HUDEP-2 (cell line): ENCODE results near the gene PDE6B.
"Not testable (repeated sequence)": the region's sequence is repeated elsewhere in the genome, so short reads cannot be mapped to it uniquely, and the experiment has no call there.

Source experiments
- DNase-seq, 76 experiments: peaks; one replicate each; lab custom pipeline; 2025; ENCODE audit not compliant: unreplicated experiment in 76 of 76; lab: John Stamatoyannopoulos, UW

Gene PDE6B

GRCh38 chr4:680928-681645, 55.7 kb downstream of the PDE6B start:
- DNase-seq: peak in 59 of 76 experiments; percentile 1 to 71 (median 37)

DNA sequence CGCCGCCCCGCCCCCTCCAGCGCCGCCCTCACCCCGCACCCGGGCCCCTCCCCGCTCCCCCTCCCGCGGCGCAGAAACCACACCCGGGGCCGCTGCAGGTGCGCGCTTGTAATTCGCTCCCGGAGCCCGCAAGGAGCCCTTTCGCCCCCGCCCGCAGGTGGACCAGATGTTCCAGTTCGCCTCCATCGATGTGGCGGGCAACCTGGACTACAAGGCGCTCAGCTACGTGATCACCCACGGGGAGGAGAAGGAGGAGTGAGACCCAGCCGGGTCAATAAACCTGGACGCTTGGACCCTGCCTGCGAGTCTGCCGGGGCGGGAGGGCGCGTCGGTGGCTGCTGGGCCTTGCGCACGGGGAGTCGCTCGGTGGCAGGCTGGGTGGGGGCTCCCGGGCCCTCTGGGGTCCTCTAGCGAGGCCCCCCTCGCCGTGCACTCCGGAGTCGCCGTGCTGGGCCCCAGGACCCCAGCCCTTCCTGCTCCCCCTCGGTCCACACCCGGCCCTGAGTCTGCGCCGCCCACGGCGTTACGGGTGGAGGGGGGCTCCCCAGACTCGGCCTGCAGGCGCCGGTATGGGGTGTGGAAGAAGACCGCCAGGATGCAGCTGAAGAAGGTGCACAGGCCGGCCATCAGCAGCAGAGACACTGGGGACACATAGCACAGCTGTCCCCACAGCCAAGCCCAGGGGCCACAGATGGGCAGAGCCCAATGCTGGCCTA, 56.5 kb downstream of the PDE6B start:
- no peak for DNase-seq

DNA sequence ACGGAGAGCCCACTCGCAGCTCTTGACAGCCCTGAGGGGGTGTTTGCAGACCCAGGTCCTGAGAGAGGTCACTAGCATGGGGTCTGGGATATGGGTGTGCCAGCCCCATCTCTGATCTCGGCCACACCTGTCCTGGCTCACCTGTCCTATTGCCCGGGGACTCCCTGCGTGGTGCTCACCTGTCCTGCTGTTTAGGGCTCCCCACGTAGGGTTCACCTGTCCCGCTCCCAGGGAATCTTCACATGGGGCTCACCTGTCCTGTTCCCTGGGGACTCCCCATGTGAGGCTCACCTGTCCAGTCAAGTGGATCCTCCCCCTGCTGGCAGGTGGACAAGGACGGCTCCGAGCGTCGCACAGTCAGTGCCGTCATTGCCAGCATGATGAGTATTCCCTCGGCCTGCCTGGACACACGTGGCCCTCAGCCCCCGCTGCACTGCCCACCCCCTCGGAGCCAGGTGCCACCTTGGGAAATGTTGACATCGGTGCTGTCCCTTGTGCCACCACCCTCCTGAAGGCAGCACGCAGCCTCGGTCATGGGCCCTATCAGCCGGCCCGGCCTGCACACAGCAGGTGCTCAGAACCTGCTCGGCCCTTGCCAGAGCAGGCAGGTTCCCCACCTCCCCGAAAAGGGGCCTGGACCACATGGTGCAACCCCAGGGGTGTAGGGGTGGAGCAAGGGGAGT, 57.3 kb downstream of the PDE6B start:
- DNase-seq: no peak

DNA sequence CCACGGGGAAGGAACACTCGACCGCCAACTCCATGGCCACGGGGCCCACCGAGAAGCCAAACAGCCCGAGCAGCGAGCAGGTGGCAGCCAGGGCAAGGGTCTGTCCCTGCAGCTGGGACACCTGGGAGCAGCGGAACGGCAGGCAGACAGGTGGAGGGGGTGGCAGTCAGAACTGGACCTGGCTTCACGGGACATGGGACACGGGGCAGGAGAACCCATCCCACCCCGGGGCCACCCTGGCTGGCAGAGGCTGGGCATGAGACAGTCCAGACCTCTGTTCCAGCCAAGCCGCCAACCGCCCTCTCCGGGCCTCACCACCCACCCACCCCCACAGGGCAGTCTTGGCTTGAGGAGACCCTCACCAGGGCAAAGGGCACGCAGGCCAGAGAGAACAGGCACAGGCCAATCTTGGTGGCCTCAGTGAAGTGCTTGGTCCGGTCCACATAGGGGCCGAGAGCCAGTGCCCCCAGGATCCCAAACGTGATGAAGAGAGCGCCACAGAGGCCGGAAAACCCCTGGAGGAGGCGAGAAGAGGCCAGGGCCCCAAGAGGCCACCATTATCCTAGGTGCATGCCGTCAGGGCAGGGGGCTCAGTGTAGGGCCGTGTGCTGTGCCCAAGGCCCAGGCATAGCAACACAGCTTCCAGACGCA, 58.0 kb downstream of the PDE6B start:
- no peak for DNase-seq

DNA sequence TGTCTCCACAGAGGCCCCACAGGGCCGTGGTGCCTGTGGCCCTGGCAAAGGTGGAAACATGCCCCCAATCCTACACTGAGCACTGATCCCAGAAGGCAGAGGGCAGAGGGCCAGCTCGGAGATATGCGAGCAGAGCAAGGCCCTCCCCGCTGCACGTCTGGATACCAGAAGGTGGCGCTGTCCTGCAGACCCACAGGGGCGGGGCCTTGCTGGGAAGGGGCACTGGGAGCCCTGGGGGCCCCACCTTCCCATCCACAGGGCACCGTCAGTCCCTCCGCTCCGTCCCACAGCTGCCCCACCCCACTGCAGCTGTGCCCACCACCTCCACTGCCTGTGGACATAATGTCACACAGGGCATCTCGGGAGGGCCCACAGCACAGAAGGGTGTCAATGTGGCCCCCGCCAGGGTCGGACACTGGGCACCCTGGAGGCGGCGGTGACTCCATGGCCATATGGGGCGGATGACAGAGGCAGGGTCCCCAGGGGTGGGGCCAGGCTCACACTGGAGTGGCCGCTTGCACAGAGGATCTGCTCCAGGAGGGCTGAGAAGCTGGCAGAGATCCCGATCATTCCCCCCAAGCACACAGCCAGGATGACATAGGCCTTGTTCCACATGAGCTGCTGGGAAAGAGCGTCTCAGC, 58.7 kb downstream of the PDE6B start:
- DNase-seq: peak in 65 of 76 experiments; percentile 6 to 76 (median 48)

DNA sequence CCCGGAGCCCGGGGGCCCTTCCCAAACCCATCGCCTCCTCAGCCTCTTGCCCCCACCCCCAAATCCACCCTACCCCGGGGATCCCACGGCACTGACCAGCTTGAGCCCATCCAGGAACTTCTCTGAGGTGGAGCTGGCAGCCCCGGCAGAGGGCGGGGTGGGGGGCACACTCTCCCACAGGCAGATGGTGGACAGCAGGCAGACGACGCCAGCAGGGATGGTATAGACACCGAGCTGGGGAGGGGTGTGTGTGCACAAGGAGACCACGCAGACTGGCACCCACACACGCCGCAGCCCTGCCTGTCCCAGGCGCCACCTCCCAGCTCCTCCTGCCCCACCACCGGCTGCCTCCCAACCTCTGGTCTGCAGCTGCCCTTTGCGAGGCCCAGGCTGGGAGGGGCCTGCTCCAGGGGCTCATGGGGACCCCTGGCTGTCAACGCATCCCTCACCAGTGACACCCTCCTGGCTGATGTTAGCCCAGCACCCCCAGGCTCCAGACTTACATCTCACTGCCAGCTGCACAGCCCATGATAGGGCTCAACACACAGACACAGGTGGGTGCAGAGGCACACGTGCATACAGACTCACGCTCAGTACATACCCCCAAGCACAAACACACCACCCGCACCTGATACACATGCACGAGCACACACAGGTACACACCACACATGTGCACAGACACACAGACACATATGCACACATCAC, 59.4 kb downstream of the PDE6B start:
- DNase-seq: no peak

DNA sequence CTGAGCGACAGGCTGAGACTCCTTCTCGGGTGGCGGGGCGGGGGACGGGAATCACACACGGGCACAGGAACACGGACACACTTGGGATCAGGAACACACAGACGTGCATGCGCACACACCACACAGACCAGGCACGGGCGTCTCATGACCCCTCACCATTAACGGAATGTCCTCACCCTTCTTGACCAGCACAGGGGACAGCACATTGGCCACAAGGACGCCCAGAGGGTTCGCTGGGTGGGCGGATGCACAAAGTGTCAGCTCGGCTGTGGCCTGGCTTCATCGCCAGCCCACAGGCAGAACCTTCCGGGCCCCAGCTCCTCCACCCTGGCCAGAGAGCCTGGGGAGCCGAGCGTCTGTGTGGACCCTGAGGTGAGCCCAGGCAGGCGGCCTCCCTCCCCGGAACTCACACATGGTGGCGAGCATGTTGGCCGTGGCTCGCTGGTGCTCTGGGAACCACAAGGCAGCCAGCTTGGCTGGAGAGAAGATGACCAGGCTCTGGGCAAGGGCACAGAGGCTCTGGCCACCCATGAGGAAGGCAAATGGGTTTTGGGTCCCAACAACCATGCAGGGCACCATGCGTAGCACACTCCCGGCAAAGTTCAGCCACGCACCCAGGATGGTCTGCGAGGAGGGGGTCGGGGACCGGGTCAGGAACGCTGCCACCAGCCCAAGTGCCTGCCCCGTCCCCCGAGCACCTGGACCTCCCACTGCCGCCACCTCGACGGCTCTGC, 60.5 kb downstream of the PDE6B start:
- no peak for DNase-seq

DNA sequence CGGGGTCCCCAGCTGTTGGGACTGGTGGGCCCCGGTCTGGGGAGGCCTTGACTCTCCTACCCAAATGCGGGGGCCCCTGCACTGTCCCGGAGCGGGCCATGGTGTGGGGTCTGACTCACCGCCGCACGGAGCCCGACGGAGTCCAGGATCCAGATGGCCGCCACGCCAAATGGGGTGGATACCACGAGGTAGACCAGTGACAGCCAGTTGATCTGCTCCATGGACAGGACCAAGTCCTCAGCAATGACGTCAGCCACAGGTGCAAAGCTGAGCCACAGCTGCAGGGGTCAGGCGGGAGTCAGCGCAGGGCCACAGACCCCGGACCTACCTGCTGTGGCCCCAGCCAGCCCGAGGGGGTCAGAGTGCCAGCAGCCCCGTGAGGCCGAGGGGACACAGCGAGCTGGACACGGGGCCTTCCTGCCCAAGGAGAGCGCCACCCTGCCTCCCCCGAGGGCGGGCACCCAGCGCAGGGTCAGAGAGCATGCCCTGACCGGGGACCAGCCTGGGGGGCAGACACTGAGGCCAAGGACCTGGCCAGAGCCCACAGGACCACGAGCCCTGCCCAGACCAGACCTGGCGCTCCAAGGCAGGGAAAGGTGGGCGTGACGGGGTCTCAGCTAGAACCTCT, 61.2 kb downstream of the PDE6B start:
- DNase-seq: no peak

DNA sequence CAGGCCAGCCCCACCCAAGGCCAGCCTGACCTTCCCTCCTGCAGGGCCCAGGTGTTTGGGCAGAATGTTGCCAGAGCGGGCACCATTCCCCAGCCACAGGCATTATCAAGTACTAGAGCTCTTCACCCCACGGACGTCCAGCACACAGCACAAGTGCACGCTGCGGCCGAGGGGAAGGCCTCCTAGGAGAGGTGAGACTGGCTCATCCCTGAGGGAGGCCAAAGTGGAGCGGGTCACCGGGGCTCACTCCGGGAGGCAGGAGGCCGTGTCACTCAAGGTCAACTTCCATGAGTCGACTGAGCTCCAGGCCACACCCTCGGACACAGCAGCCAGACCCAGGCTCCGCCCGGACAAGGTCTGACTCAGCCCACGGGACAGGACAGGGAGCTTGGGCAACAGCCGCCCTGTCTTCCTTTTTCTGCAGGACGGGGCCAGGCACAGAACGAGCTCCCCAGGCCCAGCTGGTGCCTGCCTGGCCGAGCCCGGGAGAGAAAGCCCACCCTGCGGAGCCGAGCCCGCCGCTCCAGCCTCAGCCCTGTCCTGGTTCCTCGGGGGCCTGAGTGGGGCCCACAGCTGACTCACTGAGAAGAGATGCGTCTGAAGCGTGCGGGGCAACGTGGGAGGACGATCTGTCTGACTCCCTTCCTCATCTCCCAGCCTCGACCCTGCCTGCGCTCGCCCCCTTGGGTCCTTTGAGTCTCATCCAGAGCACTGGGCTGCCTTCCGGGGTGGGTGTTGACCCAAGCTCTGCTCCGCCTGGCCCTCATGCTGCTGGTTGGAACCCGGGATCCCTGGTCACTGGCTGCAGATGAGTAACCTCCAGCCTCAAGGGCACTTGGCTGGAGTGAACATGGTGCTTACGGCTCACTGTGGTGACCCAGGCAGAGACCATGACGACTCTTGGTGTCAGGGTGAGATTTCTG, 61.9 kb downstream of the PDE6B start:
- DNase-seq: peak in 68 of 76 experiments; percentile 4 to 85 (median 60)

DNA sequence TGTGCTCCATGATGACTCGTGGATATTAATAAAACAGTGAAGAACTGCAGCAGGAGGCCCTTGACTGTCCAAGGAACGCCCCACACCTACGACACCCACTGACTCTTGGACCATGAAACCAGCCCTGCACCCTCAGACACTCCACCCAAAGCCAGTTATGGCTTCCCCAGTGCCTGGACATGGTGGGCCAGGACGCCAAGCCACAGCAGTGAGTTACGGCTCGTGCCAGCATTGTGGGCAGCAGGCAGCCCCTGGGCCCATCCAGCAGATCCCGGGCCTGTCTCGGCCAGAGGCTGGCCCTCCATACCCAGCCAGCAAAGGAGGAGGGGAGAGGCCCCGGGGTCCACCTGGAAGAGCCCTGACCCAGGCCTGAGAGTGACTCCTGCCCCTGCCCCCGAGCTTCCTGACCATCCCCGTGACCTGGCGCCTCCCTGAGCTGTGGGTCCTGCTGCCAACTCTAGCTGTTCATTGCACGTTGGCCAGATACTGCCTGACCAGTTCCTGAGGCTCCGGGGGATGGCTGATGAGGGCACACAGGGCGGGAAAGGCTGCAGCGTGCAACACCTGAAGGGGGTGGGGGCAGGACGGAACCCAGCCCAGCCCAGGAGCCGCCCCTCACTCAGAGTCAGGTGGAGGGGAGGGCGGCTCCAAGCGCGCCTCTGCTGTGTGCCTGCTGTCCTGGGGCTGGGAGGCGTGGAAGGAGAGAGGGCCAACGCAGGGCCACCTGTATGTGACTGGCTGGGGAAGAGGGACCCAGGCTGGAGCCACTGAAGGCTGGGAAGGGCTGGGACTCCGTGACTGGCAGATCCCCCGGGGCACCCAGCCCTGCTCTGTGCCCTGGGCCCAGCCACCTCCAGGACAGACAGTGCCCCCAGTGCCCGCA, 62.8 kb downstream of the PDE6B start:
- DNase-seq: no peak

DNA sequence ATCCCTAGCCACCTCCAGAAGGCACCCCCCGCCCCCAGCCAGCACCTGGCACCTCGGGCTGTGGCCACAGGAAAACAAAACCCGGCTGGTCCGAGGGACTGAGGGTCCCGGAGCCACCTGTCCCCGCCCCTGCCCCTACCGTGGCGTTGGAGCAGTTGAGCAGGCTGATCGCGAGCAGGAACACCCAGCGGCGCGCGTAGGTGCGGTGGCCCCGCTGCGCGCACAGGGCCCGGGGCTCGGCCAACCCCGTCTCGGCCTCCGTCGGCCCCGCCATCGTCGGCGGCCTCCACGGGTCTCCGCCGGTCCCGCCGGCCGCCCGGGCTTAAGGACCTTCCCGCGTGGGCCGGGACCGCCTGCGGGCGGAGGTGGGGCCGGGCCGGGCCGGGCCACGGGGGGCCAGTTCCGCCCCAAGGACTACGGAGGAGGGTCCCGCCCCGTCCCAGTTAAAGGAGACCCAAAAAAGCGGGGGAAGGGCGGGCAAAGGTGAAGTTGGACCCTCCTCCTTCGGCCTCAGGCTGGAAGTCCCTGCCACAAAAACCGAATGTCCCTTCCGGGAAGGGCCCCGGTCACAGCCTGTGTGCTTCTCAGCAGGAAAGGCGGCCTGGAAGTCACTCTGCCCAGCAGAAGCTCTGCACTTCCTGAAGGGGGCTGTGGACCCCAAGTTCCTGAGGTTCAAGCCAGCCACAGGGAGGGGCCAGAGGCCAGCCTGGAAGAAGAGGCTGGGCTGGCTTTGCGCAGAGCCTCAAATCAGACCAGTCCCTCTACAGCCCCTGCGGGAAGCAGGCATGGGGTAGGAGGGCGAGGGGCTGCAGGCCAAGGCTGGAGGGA, 63.7 kb downstream of the PDE6B start, which contains the start of gene SLC49A3:
Gene SLC49A3, minus strand, starts transcription at position 298 of the 828 bp plus-strand sequence. Its CDS starts 24 bp downstream, at position 274.
- no peak for DNase-seq

- DNase-seq: no peak
Measured at GRCh38 chr4:689723-690122, 64.3 kb downstream of the PDE6B start.

GRCh38 chr4:692771-693554, 67.6 kb downstream of the PDE6B start:
- DNase-seq: peak in 2 of 76 experiments; percentile 11 to 57

DNA sequence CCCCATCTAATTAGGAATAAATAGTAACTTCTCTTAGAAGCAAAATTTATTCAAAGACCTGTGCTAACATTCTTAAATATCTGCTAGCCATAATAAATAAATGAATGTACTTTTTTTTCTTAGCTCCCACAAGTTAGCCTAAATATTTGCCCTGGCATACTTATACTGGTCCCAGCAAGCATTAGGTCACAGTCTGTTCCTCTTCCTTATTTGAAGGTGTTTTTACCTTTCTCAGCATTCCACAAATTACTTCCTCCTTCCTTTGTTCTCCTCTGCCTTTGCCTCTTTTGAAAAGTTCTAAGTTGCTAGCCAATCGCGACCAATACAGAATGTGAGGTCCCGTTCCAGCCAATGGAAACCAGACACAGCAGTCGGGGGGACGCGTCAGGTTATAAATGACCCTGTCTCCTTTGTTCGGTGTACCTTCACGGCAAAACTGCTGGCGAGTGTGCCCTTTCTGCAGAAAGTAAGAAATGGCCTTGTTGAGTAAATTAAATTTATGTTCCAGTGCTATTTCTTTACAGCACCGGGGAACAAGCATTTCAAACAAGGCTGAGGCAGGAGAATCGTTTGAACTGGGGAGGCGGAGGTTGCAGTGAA, 69.1 kb downstream of the PDE6B start:
- not testable (repeated sequence) for DNase-seq
